GM19193 (cell line): Measurements from ENCODE around the gene GON4L.

Source experiments
- POLR2A ChIP-seq: IDR thresholded peaks from 4 replicates; pipeline ENCODE4 v1.6.1; 2011; ENCODE audit not compliant: insufficient read depth, insufficient read length; ENCODE audit errors: extremely low read depth

GON4L gene

DNA sequence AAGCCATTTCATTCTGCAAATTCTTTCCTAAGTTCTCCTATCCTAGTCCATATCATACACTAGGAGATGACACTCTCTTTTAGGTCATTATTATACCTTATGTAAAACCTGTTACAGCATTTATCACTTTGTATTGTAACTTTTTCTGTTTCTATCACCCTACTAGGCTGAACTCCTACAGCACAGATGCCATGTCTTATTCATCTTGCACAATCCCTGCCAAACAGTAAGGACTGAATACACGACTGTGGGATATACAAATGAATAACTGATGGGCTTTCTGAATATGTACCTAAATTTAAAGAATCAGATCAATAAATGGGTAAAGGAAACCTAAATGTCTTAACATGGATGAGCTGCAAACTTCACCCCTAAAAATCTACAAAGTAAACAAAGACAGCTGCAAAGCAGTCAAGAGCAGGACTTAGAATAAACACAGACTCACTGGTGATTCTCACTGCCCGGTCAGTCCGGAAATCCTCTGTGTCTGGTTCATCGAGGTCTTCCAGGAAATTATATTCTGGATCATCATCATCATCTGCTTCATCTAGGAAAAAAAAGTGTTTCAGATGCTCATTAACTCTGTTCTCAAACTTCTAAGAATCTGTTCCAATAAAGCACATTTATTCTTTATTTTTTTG is 62.3 kb downstream of the GON4L start:
- no peak for TF ChIP-seq POLR2A

GRCh38 chr1:155793213-155793612 is 63.8 kb downstream of the GON4L start:
- TF ChIP-seq POLR2A, result no peak

GRCh38 chr1:155777582-155777981 is 79.4 kb downstream of the GON4L start:
- no peak for TF ChIP-seq POLR2A

DNA sequence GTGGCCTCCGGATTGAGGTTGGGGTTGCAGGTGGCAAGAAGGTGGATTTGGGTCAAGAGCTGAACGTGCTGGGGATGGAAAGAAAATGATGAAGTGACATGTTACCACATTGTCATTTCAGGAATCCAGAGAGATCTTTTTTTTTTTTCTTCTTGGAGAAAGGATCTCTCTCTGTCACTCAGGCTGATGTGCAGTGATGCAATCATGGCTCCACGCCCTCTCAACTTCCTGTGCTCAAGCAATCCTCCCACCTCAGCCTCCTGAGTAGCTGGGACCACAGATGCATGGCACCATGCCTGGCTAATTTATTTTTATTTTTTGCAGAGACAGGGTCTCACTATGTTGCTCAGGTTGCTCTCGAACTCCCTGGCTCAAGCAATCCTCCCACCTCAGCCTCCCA is 80.6 kb downstream of the GON4L start:
- TF ChIP-seq POLR2A, result no peak

DNA sequence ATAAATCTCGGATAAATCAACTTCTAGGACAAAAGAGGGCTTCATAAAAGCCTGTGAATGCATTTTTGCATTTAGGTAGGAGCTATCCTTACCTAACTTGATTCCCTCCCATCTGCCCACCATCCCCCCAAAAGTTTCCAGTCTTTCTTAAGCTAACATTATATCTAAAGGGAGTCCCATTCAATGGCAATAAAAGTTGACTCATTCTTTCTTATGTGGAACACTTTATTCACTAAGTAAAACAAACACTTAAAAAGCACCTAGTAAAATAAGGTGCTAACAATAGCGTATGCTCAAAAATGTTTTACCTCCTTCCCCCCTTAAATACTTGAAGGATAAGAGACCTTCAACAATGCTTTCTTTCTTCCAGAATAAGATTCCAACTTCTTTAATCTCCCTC is 83.8 kb downstream of the GON4L start:
- TF ChIP-seq POLR2A, result no peak

GRCh38 chr1:155769257-155769656 is 87.8 kb downstream of the GON4L start:
- no peak for TF ChIP-seq POLR2A

DNA sequence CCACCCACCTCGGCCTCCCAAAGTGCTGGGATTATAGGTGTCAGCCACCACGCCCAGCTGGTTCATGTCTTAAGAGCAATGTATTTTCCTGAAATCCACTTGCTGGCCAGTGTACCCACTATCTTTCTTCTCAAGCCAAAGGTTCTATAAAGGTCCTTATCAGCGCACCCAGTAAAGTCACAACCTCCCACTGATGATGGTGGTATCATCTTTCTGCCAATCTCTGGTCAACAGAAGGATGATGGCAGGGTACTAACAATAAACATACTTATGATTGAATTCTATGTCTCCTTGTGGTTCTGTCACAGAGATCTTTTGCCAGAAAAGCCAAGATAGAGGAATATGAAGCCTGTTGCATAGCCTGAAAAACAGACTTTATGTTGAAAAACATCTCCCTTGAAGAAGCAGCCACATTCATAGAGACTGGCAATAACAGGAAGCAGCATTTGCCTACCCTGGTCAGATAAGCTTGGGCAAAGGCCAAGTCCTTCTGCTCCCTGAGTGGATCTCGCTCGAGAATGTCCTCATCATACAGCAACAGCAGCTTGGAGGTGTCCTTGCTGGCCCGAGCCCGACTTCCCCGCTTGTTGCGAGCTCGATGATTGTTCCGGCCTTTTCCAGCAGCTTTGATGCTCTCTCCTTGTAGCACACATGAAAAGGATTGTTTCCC is 95.1 kb downstream of the GON4L start:
- no peak for TF ChIP-seq POLR2A

DNA sequence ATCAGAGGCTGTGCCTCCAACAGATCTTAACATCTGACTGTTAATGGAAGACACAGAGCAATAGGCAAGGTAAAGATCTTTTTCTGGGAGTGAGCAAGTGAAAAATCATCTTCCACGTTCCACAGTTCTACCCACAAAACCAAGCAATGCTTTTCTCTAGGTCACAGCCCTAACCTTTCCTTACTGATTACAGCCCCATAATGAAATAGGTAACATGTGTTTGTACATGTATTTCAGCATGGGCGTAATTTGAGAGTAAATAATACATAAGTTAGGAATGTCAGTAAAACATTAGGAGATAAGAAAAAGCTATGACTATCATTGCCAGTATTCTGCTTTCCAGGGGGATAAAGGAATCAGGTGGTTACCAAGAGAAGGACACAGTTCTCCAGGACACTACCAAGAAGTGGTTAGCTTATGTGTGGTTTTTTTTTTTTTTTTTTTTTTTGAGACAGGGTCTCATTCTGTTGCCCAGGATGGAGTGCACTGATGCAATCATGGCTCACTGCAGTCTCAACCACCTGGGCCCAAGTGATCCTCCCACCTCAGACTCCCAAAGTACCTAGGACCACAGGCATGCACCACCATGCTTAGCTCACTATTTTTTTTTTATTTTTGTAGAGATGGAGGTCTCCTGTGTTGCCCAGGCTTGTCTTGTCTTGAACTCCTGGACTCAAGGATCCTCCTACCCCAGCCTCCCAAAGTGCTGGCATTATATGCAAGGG is 96.1 kb downstream of the GON4L start:
- TF ChIP-seq POLR2A, result no peak

DNA sequence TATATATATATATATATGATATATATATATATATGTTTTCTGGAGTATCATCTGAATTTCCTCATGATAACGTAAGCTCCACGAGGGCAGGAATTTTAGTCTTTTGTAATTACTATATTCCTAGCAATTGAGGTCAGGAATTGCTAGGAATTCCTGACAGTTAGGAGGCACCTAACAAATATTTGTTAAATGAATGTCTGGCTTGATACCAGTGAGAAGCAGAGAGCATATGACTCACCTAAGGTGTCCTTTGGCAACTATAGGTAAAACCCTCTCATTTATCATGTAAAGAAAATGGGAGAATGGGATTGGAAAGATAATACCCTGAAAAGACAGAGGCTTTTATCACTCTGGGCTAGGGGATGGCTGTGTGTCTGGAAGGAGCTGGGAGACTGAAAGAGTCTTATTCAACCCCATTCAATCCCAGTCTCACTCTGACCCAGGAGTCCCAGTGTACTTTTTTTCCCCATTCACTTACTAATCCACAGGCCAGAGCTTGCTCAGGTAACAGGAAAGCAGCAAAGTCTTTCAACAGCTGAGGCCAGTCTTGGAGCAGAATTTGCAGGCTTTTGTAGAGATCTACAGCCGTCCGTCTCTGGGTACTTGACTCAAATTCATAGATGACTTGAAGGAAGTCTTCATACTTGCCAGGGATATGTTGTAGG is 96.9 kb downstream of the GON4L start:
- no peak for TF ChIP-seq POLR2A

GRCh38 chr1:155745284-155746228 is 111.5 kb downstream of the GON4L start:
- peak; percentile 84 for TF ChIP-seq POLR2A

GRCh38 chr1:155744711-155745283 is 112.2 kb downstream of the GON4L start:
- TF ChIP-seq POLR2A, result no peak

GRCh38 chr1:155741908-155742307 is 115.1 kb downstream of the GON4L start:
- no peak for TF ChIP-seq POLR2A

DNA sequence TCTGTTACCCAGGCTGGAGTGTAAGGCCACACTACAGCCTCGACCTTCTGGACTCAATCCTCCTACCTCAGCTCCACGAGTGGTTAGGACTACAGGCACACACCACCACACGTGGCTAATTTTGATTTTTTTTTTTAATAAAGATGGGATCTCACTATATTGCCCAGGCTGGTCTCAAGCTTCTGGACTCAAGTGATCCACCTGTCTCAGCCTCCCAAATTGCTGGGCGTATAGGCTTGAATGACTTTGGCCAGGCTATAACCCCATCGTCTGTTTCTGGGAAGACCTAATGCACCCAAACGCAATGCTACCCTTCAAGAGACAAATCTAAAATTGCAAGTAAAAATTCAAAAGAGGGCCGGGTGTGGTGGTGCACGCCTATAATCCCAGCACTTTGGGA is 116.0 kb downstream of the GON4L start:
- no peak for TF ChIP-seq POLR2A
